ENCODE data around the gene NR1I3. TPM values are rescaled to one million over a fixed set of nuclear protein-coding genes. Genes with fewer than 3 reads are reported as not detected.

NR1I3 gene
- total RNA-seq: not detected

GRCh38 chr1:161238039-161238473 lies at the start of gene NR1I3:
Gene NR1I3 (minus strand): TSS chr1:161238203. CDS start chr1:161236565, 1,638 bp downstream.
- no peaks in the 10 kb centered on the region for H3K36me3 ChIP-seq (ENCODE audit: control insufficient read depth in 3 of 3, insufficient read depth in 3 of 3, low read length in 3 of 3)
- no peaks in the 10 kb centered on the region for H3K9me3 ChIP-seq (ENCODE audit: control insufficient read depth in 3 of 3, low read length in 3 of 3)
- H3K4me1 ChIP-seq (ENCODE audit: control insufficient read depth in 3 of 3, insufficient read depth in 3 of 3, low read length in 3 of 3): no peaks in the 10 kb centered on the region
- H3K27ac ChIP-seq (ENCODE audit: low read depth, low read length): no peak within 1 kb of the TSS
- peaks cover 0 to 5% (median 4%) of the 10 kb centered on the region in 3 donors for H3K27me3 ChIP-seq (ENCODE audit: control insufficient read depth in 3 of 3, insufficient read depth in 3 of 3, low read length in 3 of 3)
- no peak within 1 kb of the TSS for H3K4me3 ChIP-seq (ENCODE audit: low read length in 3 of 3)
- no peak within 1 kb of the TSS for H3K9ac ChIP-seq (ENCODE audit: low read depth in 1 of 3, low read length in 3 of 3)

- no peak overlapping the region for H3K4me3 ChIP-seq (ENCODE audit: low read length in 3 of 3)
- no peaks in the 10 kb centered on the region for H3K4me1 ChIP-seq (ENCODE audit: control insufficient read depth in 3 of 3, insufficient read depth in 3 of 3, low read length in 3 of 3)
- H3K9ac ChIP-seq (ENCODE audit: low read depth in 1 of 3, low read length in 3 of 3): no peak overlapping the region
- H3K27ac ChIP-seq (ENCODE audit: low read depth, low read length): no peak overlapping the region
- peaks cover 0 to 5% (median 4%) of the 10 kb centered on the region in 3 donors for H3K27me3 ChIP-seq (ENCODE audit: control insufficient read depth in 3 of 3, insufficient read depth in 3 of 3, low read length in 3 of 3)
- no peaks in the 10 kb centered on the region for H3K9me3 ChIP-seq (ENCODE audit: control insufficient read depth in 3 of 3, low read length in 3 of 3)
- no peaks in the 10 kb centered on the region for H3K36me3 ChIP-seq (ENCODE audit: control insufficient read depth in 3 of 3, insufficient read depth in 3 of 3, low read length in 3 of 3)
Observed at GRCh38 chr1:161287482-161288054, 49.6 kb upstream of the NR1I3 start.

- Histone ChIP-seq H3K9me3 (ENCODE audit: control insufficient read depth in 3 of 3, low read length in 3 of 3) (no peaks in the 10 kb centered on the region), H3K27ac (ENCODE audit: low read depth, low read length) (no peak overlapping the region), H3K27me3 (ENCODE audit: control insufficient read depth in 3 of 3, insufficient read depth in 3 of 3, low read length in 3 of 3) (peaks cover 0 to 5% (median 4%) of the 10 kb centered on the region in 3 donors), H3K4me1 (ENCODE audit: control insufficient read depth in 3 of 3, insufficient read depth in 3 of 3, low read length in 3 of 3) (no peaks in the 10 kb centered on the region), H3K9ac (ENCODE audit: low read depth in 1 of 3, low read length in 3 of 3) (no peak overlapping the region), H3K4me3 (ENCODE audit: low read length in 3 of 3) (no peak overlapping the region), H3K36me3 (ENCODE audit: control insufficient read depth in 3 of 3, insufficient read depth in 3 of 3, low read length in 3 of 3) (no peaks in the 10 kb centered on the region)
Observed at GRCh38 chr1:161285521-161285920, 47.5 kb upstream of the NR1I3 start.

- Histone ChIP-seq H3K9me3 (ENCODE audit: control insufficient read depth in 3 of 3, low read length in 3 of 3) (no peaks in the 10 kb centered on the region), H3K9ac (ENCODE audit: low read depth in 1 of 3, low read length in 3 of 3) (no peak overlapping the region), H3K36me3 (ENCODE audit: control insufficient read depth in 3 of 3, insufficient read depth in 3 of 3, low read length in 3 of 3) (no peaks in the 10 kb centered on the region), H3K27ac (ENCODE audit: low read depth, low read length) (no peak overlapping the region), H3K4me3 (ENCODE audit: low read length in 3 of 3) (no peak overlapping the region), H3K4me1 (ENCODE audit: control insufficient read depth in 3 of 3, insufficient read depth in 3 of 3, low read length in 3 of 3) (no peaks in the 10 kb centered on the region), H3K27me3 (ENCODE audit: control insufficient read depth in 3 of 3, insufficient read depth in 3 of 3, low read length in 3 of 3) (peaks cover 0 to 5% (median 4%) of the 10 kb centered on the region in 3 donors)
Observed at GRCh38 chr1:161285113-161285512, 47.1 kb upstream of the NR1I3 start.

- peaks cover 0 to 5% (median 4%) of the 10 kb centered on the region in 3 donors for H3K27me3 ChIP-seq (ENCODE audit: control insufficient read depth in 3 of 3, insufficient read depth in 3 of 3, low read length in 3 of 3)
- no peaks in the 10 kb centered on the region for H3K9me3 ChIP-seq (ENCODE audit: control insufficient read depth in 3 of 3, low read length in 3 of 3)
- no peaks in the 10 kb centered on the region for H3K4me1 ChIP-seq (ENCODE audit: control insufficient read depth in 3 of 3, insufficient read depth in 3 of 3, low read length in 3 of 3)
- no peak overlapping the region for H3K27ac ChIP-seq (ENCODE audit: low read depth, low read length)
- H3K9ac ChIP-seq (ENCODE audit: low read depth in 1 of 3, low read length in 3 of 3): no peak overlapping the region
- no peaks in the 10 kb centered on the region for H3K36me3 ChIP-seq (ENCODE audit: control insufficient read depth in 3 of 3, insufficient read depth in 3 of 3, low read length in 3 of 3)
- no peak overlapping the region for H3K4me3 ChIP-seq (ENCODE audit: low read length in 3 of 3)
Observed at GRCh38 chr1:161282991-161283390, 45.0 kb upstream of the NR1I3 start.

GRCh38 chr1:161274874-161275273 lies 36.9 kb upstream of the NR1I3 start:
- Histone ChIP-seq H3K9ac (ENCODE audit: low read depth in 1 of 3, low read length in 3 of 3) (no peak overlapping the region), H3K9me3 (ENCODE audit: control insufficient read depth in 3 of 3, low read length in 3 of 3) (no peaks in the 10 kb centered on the region), H3K4me1 (ENCODE audit: control insufficient read depth in 3 of 3, insufficient read depth in 3 of 3, low read length in 3 of 3) (no peaks in the 10 kb centered on the region), H3K4me3 (ENCODE audit: low read length in 3 of 3) (no peak overlapping the region), H3K27me3 (ENCODE audit: control insufficient read depth in 3 of 3, insufficient read depth in 3 of 3, low read length in 3 of 3) (no peaks in the 10 kb centered on the region), H3K36me3 (ENCODE audit: control insufficient read depth in 3 of 3, insufficient read depth in 3 of 3, low read length in 3 of 3) (no peaks in the 10 kb centered on the region), H3K27ac (ENCODE audit: low read depth, low read length) (no peak overlapping the region)

GRCh38 chr1:161273402-161273801 lies 35.4 kb upstream of the NR1I3 start:
- Histone ChIP-seq H3K36me3 (ENCODE audit: control insufficient read depth in 3 of 3, insufficient read depth in 3 of 3, low read length in 3 of 3) (no peaks in the 10 kb centered on the region), H3K27me3 (ENCODE audit: control insufficient read depth in 3 of 3, insufficient read depth in 3 of 3, low read length in 3 of 3) (no peaks in the 10 kb centered on the region), H3K4me3 (ENCODE audit: low read length in 3 of 3) (no peak overlapping the region), H3K27ac (ENCODE audit: low read depth, low read length) (no peak overlapping the region), H3K4me1 (ENCODE audit: control insufficient read depth in 3 of 3, insufficient read depth in 3 of 3, low read length in 3 of 3) (no peaks in the 10 kb centered on the region), H3K9me3 (ENCODE audit: control insufficient read depth in 3 of 3, low read length in 3 of 3) (no peaks in the 10 kb centered on the region), H3K9ac (ENCODE audit: low read depth in 1 of 3, low read length in 3 of 3) (no peak overlapping the region)

GRCh38 chr1:161267321-161267720 lies 29.3 kb upstream of the NR1I3 start:
- H3K27me3 ChIP-seq (ENCODE audit: control insufficient read depth in 3 of 3, insufficient read depth in 3 of 3, low read length in 3 of 3): no peaks in the 10 kb centered on the region
- H3K27ac ChIP-seq (ENCODE audit: low read depth, low read length): no peak overlapping the region
- H3K4me3 ChIP-seq (ENCODE audit: low read length in 3 of 3): no peak overlapping the region
- no peaks in the 10 kb centered on the region for H3K9me3 ChIP-seq (ENCODE audit: control insufficient read depth in 3 of 3, low read length in 3 of 3)
- no peaks in the 10 kb centered on the region for H3K36me3 ChIP-seq (ENCODE audit: control insufficient read depth in 3 of 3, insufficient read depth in 3 of 3, low read length in 3 of 3)
- no peak overlapping the region for H3K9ac ChIP-seq (ENCODE audit: low read depth in 1 of 3, low read length in 3 of 3)
- H3K4me1 ChIP-seq (ENCODE audit: control insufficient read depth in 3 of 3, insufficient read depth in 3 of 3, low read length in 3 of 3): no peaks in the 10 kb centered on the region

- Histone ChIP-seq H3K9ac (ENCODE audit: low read depth in 1 of 3, low read length in 3 of 3) (no peak overlapping the region), H3K4me3 (ENCODE audit: low read length in 3 of 3) (no peak overlapping the region), H3K36me3 (ENCODE audit: control insufficient read depth in 3 of 3, insufficient read depth in 3 of 3, low read length in 3 of 3) (no peaks in the 10 kb centered on the region), H3K27me3 (ENCODE audit: control insufficient read depth in 3 of 3, insufficient read depth in 3 of 3, low read length in 3 of 3) (peaks cover 0 to under 1% (median 0%) of the 10 kb centered on the region in 3 donors), H3K27ac (ENCODE audit: low read depth, low read length) (no peak overlapping the region), H3K9me3 (ENCODE audit: control insufficient read depth in 3 of 3, low read length in 3 of 3) (no peaks in the 10 kb centered on the region), H3K4me1 (ENCODE audit: control insufficient read depth in 3 of 3, insufficient read depth in 3 of 3, low read length in 3 of 3) (no peaks in the 10 kb centered on the region)
Observed at GRCh38 chr1:161266836-161267235, 28.8 kb upstream of the NR1I3 start.

- peaks cover 2 to 5% (median 5%) of the 10 kb centered on the region in 3 donors for H3K27me3 ChIP-seq (ENCODE audit: control insufficient read depth in 3 of 3, insufficient read depth in 3 of 3, low read length in 3 of 3)
- no peaks in the 10 kb centered on the region for H3K9me3 ChIP-seq (ENCODE audit: control insufficient read depth in 3 of 3, low read length in 3 of 3)
- no peak overlapping the region for H3K4me3 ChIP-seq (ENCODE audit: low read length in 3 of 3)
- no peaks in the 10 kb centered on the region for H3K36me3 ChIP-seq (ENCODE audit: control insufficient read depth in 3 of 3, insufficient read depth in 3 of 3, low read length in 3 of 3)
- H3K9ac ChIP-seq (ENCODE audit: low read depth in 1 of 3, low read length in 3 of 3): no peak overlapping the region
- no peaks in the 10 kb centered on the region for H3K4me1 ChIP-seq (ENCODE audit: control insufficient read depth in 3 of 3, insufficient read depth in 3 of 3, low read length in 3 of 3)
- H3K27ac ChIP-seq (ENCODE audit: low read depth, low read length): no peak overlapping the region
Observed at GRCh38 chr1:161266202-161266601, 28.2 kb upstream of the NR1I3 start.
